Smooth muscle cell (in vitro differentiated cells): ENCODE results near the gene ENTPD8. TPM values are rescaled to one million over a fixed set of nuclear protein-coding genes. Genes with fewer than 3 reads are reported as not detected.

Experiments
- DNase-seq: peaks from one replicate; lab custom pipeline; 2025; ENCODE audit not compliant: unreplicated experiment; lab: John Stamatoyannopoulos, UW
- H2AFZ ChIP-seq: fragments of 200-600 bp; sonication (generic); 2 replicates; pipeline ENCODE4 v1.6.0; 2016; ENCODE audit warnings: antibody characterized with exemption, low read depth, mild to moderate bottlenecking
- H3F3A ChIP-seq: fragments of 200-600 bp; sonication (generic); 2 replicates; pipeline ENCODE4 v1.6.0; 2017; ENCODE audit warnings: antibody characterized with exemption, low read depth
- H3K27ac ChIP-seq: fragments of 200-600 bp; sonication (generic); 2 replicates; pipeline ENCODE4 v1.5.1; 2016; ENCODE audit warnings: low read depth, mild to moderate bottlenecking
- H3K27me3 ChIP-seq: fragments of 200-600 bp; sonication (generic); 2 replicates; pipeline ENCODE4 v1.6.1; 2016; ENCODE audit warnings: low read depth, mild to moderate bottlenecking
- H3K36me3 ChIP-seq: fragments of 200-600 bp; sonication (generic); 2 replicates; pipeline ENCODE4 v1.5.1; 2016; ENCODE audit warnings: low read depth
- H3K4me1 ChIP-seq: fragments of 200-600 bp; sonication (generic); 2 replicates; pipeline ENCODE4 v1.5.1; 2016; ENCODE audit warnings: low read depth
- H3K4me2 ChIP-seq: fragments of 200-600 bp; sonication (generic); 2 replicates; pipeline ENCODE4 v1.6.0; 2016; ENCODE audit warnings: mild to moderate bottlenecking
- H3K4me3 ChIP-seq: fragments of 200-600 bp; sonication (generic); 2 replicates; pipeline ENCODE4 v1.5.1; 2016; ENCODE audit warnings: mild to moderate bottlenecking
- H3K79me2 ChIP-seq: fragments of 200-600 bp; sonication (generic); 2 replicates; pipeline ENCODE4 v1.6.0; 2016; ENCODE audit warnings: low read depth, mild to moderate bottlenecking
- H3K9ac ChIP-seq: fragments of 200-600 bp; sonication (generic); 2 replicates; pipeline ENCODE4 v1.6.0; 2016; ENCODE audit warnings: low read depth
- H3K9me3 ChIP-seq: fragments of 200-600 bp; sonication (generic); replicated peaks from 2 replicates; pipeline ENCODE4 v1.5.1; 2016; ENCODE audit warnings: low read depth
- H4K20me1 ChIP-seq: fragments of 200-600 bp; sonication (generic); 2 replicates; pipeline ENCODE4 v1.6.0; 2016; ENCODE audit warnings: low read depth
- CTCF ChIP-seq: fragments of 200-600 bp; sonication (generic); IDR thresholded peaks from 2 replicates; pipeline ENCODE4 v1.5.1; 2017; ENCODE audit warnings: borderline replicate concordance, mild to moderate bottlenecking, antibody characterized with exemption; ENCODE audit not compliant: insufficient read depth, poor library complexity, severe bottlenecking
- WGBS: methylation state at CpG from one replicate; pipeline ENCODE4 v1.1.7; 2016; ENCODE audit warnings: low lambda C conversion rate; 5-methylcytosine and 5-hydroxymethylcytosine counted together
- polyA plus RNA-seq: library from polyadenylated mRNA; unstranded; fragments of >200 nt; fragmentation: Nextera tagmentation; extraction: Ambion mirVana; gene quantifications from 2 replicates; pipeline ENCODE4 v1.2.1, GENCODE V29; 2016
- total RNA-seq: library from RNA; depleted of rRNA; stranded (reverse); fragments of >200 nt; gene quantifications from 2 replicates; pipeline ENCODE4 v1.2.3, GENCODE V29; 2014

The ENTPD8 gene
- total and polyA plus RNA-seq, 2 experiments from 2014 or later, result not detected

- peaks cover 6% of the 10 kb centered on the region for H3F3A ChIP-seq
- no peaks in the 10 kb centered on the region for H4K20me1 ChIP-seq
- no peak overlapping the region for H3K9ac ChIP-seq
- H3K4me3 ChIP-seq, result no peak overlapping the region
- no peaks in the 10 kb centered on the region for H3K9me3 ChIP-seq
- no peaks in the 10 kb centered on the region for H3K79me2 ChIP-seq
- DNase-seq, result peak; percentile 67
- peak; percentile 80 for TF ChIP-seq CTCF
- no peak overlapping the region for H3K27ac ChIP-seq
- no peak overlapping the region for H2AFZ ChIP-seq
- H3K4me1 ChIP-seq, result no peaks in the 10 kb centered on the region
- peak overlapping the region; percentile 57 for H3K4me2 ChIP-seq
- H3K27me3 ChIP-seq, result no peaks in the 10 kb centered on the region
- 31% methylated on average over 14 of the region's 14 CpGs for WGBS
- H3K36me3 ChIP-seq, result no peaks in the 10 kb centered on the region
Measured at GRCh38 chr9:137445275-137445807, 4.2 kb upstream of the ENTPD8 start.

GRCh38 chr9:137444106-137444790, 3.1 kb upstream of the ENTPD8 start:
- Histone ChIP-seq H3K9me3 (no peaks in the 10 kb centered on the region), H2AFZ (no peak overlapping the region), H3K36me3 (no peaks in the 10 kb centered on the region), H3K4me2 (no peak overlapping the region), H3K4me3 (no peak overlapping the region), H4K20me1 (no peaks in the 10 kb centered on the region), H3K27ac (no peak overlapping the region), H3K4me1 (no peaks in the 10 kb centered on the region), H3K79me2 (no peaks in the 10 kb centered on the region), H3F3A (peaks cover 6% of the 10 kb centered on the region), H3K27me3 (no peaks in the 10 kb centered on the region), H3K9ac (no peak overlapping the region)
- TF ChIP-seq CTCF, result no peak
- WGBS, result 87% methylated on average over 14 of the region's 14 CpGs
- no peak for DNase-seq

- peaks cover 3% of the 10 kb centered on the region for H3F3A ChIP-seq
- H3K9me3 ChIP-seq, result no peaks in the 10 kb centered on the region
- no peak for DNase-seq
- no peaks in the 10 kb centered on the region for H3K36me3 ChIP-seq
- TF ChIP-seq CTCF, result no peak
- no peak overlapping the region for H2AFZ ChIP-seq
- H3K27ac ChIP-seq, result no peak overlapping the region
- peak overlapping the region; percentile 50 for H3K4me3 ChIP-seq
- H3K4me2 ChIP-seq, result peak overlapping the region; percentile 86
- H3K79me2 ChIP-seq, result no peaks in the 10 kb centered on the region
- H3K27me3 ChIP-seq, result no peaks in the 10 kb centered on the region
- no peaks in the 10 kb centered on the region for H4K20me1 ChIP-seq
- H3K4me1 ChIP-seq, result no peaks in the 10 kb centered on the region
- H3K9ac ChIP-seq, result no peak overlapping the region
- 25% methylated on average over 6 of the region's 7 CpGs for WGBS
Measured at GRCh38 chr9:137441935-137442321, 771 bp upstream of the ENTPD8 start.
